BE2C (cell line): ENCODE measurements around the gene HFE.
"Not testable (repeated sequence)": the region's sequence is repeated elsewhere in the genome, so short reads cannot be mapped to it uniquely, and the experiment has no call there.

Experiments
- DNase-seq: peaks from one replicate; pipeline ENCODE4 v3.0.0-alpha.2; 2020
- H3K27me3 ChIP-seq: fragments of 250-450 bp; sonication (Bioruptor Pico); 2 replicates; pipeline ENCODE4 v1.5.1; 2020; ENCODE audit warnings: mild to moderate bottlenecking
- H3K36me3 ChIP-seq: fragments of 250-450 bp; sonication (Bioruptor Pico); 2 replicates; pipeline ENCODE4 v1.5.1; 2020; ENCODE audit warnings: mild to moderate bottlenecking
- H3K4me1 ChIP-seq: fragments of 250-450 bp; sonication (Bioruptor Pico); 2 replicates; pipeline ENCODE4 v1.5.1; 2020
- H3K4me3 ChIP-seq: 2 replicates; pipeline ENCODE4 v1.5.1; 2011; ENCODE audit warnings: low read depth, low read length
- H3K9me3 ChIP-seq: fragments of 250-450 bp; sonication (Bioruptor Pico); 2 replicates; pipeline ENCODE4 v1.5.1; 2020
- TF ChIP-seq, protein P1 (sequence below): IDR thresholded peaks from 2 replicates; pipeline ENCODE4 v1.5.1; 2012; ENCODE audit warnings: mild to moderate bottlenecking, low read depth, low read length

HFE gene

DNA sequence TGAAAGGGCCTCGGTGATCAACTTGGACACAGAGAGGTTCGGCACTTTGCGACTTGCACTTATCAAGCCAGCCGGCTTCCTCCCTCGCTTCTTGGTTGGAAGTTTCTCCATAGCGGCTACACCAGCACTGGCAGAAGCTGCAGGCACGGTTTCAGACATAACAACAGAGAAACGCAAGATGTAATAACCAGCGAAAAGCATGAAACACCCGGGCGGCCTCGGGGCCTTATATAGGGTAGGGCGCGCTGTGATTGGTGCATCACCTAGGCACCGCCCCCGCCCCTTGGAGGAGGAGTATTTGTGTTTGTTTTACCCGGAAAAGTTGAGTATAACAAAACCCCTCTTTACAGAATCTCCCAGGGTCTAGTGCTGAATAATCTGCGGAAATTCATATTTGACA, 20.7 kb downstream of the HFE start:
- TF ChIP-seq, protein P1, sequence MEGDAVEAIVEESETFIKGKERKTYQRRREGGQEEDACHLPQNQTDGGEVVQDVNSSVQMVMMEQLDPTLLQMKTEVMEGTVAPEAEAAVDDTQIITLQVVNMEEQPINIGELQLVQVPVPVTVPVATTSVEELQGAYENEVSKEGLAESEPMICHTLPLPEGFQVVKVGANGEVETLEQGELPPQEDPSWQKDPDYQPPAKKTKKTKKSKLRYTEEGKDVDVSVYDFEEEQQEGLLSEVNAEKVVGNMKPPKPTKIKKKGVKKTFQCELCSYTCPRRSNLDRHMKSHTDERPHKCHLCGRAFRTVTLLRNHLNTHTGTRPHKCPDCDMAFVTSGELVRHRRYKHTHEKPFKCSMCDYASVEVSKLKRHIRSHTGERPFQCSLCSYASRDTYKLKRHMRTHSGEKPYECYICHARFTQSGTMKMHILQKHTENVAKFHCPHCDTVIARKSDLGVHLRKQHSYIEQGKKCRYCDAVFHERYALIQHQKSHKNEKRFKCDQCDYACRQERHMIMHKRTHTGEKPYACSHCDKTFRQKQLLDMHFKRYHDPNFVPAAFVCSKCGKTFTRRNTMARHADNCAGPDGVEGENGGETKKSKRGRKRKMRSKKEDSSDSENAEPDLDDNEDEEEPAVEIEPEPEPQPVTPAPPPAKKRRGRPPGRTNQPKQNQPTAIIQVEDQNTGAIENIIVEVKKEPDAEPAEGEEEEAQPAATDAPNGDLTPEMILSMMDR: no peak
- H3K4me1 ChIP-seq: peaks cover 5% of the 10 kb centered on the region

DNA sequence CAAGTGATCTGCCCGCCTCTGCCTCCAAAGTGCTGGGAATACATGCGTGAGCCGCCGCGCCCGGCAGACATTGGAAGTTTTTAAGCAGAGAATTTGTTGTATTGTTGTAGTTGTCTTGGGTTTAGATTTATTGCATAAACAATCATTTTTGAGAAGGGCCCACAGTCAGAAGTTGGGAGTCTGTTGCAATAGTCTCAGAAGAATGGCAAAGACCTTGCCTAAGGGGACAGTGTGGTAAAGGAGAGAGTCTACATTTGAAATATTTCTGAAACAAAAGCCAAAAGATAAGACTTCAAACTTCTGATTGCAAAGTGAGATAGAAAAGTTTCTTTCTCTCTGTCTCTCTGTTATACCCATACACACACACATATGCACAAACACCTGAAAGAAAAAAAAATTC, 22.5 kb downstream of the HFE start:
- TF ChIP-seq, protein P1: no peak
- H3K27me3 ChIP-seq: no peaks in the 10 kb centered on the region

More for the DNA sequence above, 20.7 kb downstream of the HFE start:
- H3K4me3 ChIP-seq: no peak overlapping the region
- no peaks in the 10 kb centered on the region for H3K9me3 ChIP-seq
- H3K27me3 ChIP-seq: no peaks in the 10 kb centered on the region
- no peak for DNase-seq
- no peaks in the 10 kb centered on the region for H3K36me3 ChIP-seq

DNA sequence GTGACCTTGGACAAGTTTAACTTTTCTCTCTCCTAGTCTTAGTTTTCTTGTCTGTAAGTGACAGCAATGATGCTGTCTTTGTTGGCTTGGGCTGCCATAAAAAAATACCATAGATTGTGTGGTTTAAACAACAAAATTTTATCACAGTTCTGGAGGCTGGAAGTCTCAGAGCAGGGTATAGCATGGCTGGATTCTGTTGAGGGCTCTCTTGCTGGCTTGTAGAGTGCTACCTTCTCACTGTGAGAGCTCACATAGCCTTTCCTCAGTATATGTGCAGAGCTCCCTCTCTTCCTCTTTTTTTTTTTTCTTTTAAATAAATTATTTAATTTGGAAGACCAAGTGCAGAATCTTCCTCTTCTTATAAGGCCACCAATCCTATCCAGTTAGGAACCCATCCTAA, 26.3 kb downstream of the HFE start:
- Histone ChIP-seq H3K4me1 (no peaks in the 10 kb centered on the region), H3K4me3 (no peak overlapping the region), H3K9me3 (no peaks in the 10 kb centered on the region), H3K36me3 (no peaks in the 10 kb centered on the region), H3K27me3 (no peaks in the 10 kb centered on the region)
- DNase-seq: no peak
- TF ChIP-seq, protein P1: no peak

More for the DNA sequence above, 22.5 kb downstream of the HFE start:
- Histone ChIP-seq H3K4me3 (no peak overlapping the region), H3K9me3 (no peaks in the 10 kb centered on the region), H3K4me1 (no peaks in the 10 kb centered on the region), H3K36me3 (no peaks in the 10 kb centered on the region)
- DNase-seq: no peak

DNA sequence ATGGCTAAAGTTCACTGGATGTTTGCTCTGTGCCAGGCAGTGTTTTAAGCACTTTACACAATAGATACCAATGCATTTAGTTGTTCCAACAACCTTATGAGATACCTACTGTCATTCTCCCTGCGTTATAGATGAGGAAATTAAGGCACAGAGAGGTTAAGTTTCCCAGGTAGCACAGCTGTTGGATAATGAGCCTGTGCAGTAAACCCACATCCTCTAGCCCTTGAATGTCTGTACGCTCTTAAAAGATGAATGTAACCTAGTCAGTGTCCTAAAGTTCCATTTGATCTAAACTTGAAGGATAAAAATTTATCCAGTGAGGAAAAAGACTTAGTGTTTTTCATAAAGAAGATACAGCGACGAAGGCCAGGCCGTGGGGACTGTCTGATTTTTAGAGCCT, 28.0 kb downstream of the HFE start:
- Histone ChIP-seq H3K36me3 (no peaks in the 10 kb centered on the region), H3K27me3 (no peaks in the 10 kb centered on the region), H3K9me3 (no peaks in the 10 kb centered on the region), H3K4me3 (no peak overlapping the region), H3K4me1 (no peaks in the 10 kb centered on the region)
- TF ChIP-seq, protein P1: no peak
- DNase-seq: no peak

DNA sequence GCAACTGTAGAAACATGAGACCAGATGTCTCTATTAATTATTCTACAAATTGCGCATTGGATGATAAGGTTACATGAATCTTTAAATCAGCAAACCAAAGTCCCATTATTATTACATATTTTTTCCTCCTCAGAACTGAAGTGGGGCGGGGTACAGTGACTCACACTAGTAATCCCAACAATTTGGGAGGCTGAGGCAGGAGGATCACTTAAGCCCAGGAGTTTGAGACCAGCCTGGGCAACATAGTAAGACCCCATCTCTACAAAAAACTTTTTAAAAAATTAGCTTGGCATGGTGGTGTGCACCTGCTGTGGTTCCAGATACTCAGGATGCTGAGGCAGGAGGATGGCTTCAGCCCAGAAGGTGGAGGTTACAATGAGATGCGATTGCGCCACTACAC, 29.0 kb downstream of the HFE start:
- no peaks in the 10 kb centered on the region for H3K4me1 ChIP-seq
- H3K36me3 ChIP-seq: no peaks in the 10 kb centered on the region
- H3K4me3 ChIP-seq: no peak overlapping the region
- H3K9me3 ChIP-seq: no peaks in the 10 kb centered on the region
- no peak for DNase-seq
- no peaks in the 10 kb centered on the region for H3K27me3 ChIP-seq
- TF ChIP-seq, protein P1: no peak

DNA sequence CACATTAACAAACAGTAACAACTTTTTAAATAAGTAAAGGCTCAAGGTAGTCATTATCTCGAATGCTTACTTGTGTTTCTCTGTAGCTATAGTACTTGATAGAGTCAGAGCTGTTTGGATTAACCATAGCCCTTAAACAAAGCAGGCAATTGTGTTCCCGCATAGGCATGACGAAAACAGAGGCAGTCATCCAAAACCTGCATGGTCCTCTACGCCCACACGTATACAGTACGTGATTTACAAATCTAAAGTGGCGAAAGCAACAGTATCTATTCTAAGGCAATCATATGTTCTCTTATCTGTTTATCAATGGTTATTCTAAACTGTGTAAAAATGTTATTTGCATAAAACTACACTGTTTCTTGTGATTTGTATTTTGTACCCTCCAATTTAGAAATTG, 31.8 kb downstream of the HFE start:
- Histone ChIP-seq H3K4me1 (peaks cover 2% of the 10 kb centered on the region; the same call in 1 of the 2 replicates), H3K36me3 (no peaks in the 10 kb centered on the region), H3K27me3 (no peaks in the 10 kb centered on the region), H3K9me3 (no peaks in the 10 kb centered on the region), H3K4me3 (no peak overlapping the region)
- TF ChIP-seq, protein P1: no peak
- no peak for DNase-seq

DNA sequence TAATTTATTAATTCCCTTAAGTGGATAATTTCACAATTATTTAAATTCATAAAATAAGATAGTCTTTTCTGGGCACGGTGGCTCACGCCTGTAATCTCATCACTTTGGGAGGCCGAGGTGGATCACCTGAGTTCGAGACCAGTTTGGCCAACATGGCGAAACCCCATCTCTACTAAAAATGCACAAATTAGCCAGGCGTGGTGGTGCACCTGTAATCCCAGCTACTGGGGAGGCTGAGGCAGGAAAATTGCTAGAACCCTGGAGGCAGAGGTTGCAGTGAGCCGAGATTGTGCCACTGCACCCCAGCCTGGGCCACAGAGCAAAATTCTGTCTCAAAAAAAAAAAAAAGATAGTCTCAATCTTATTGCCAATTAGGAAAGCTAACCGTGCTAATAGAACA, 32.9 kb downstream of the HFE start:
- not testable (repeated sequence) for DNase-seq, H3K36me3 ChIP-seq, H3K9me3 ChIP-seq, H3K27me3 ChIP-seq, H3K4me3 ChIP-seq, H3K4me1 ChIP-seq
